ENCODE data around the gene CEL.
"Not testable (repeated sequence)": the region's sequence is repeated elsewhere in the genome, so short reads cannot be mapped to it uniquely, and the experiment has no call there.

Gene CEL

GRCh38 chr9:133049043-133049442, 12.7 kb upstream of the CEL start:
- DNase-seq = no peak

- DNase-seq = no peak
These were observed 11.6 kb upstream of the CEL start for GRCh38 chr9:133050142-133050541.

- DNase-seq = no peak
These were observed 11.0 kb upstream of the CEL start for GRCh38 chr9:133050781-133051180.

- no peak for DNase-seq
These were observed 10.4 kb upstream of the CEL start for GRCh38 chr9:133051281-133051900.

GRCh38 chr9:133051966-133052539, 9.7 kb upstream of the CEL start:
- DNase-seq = no peak

GRCh38 chr9:133054194-133054890, 7.4 kb upstream of the CEL start:
- DNase-seq = no peak

GRCh38 chr9:133054966-133055365, 6.8 kb upstream of the CEL start:
- DNase-seq = no peak

- no peak for DNase-seq
These were observed 5.9 kb upstream of the CEL start for GRCh38 chr9:133055788-133056420.

- DNase-seq = no peak
These were observed 5.2 kb upstream of the CEL start for GRCh38 chr9:133056533-133056932.

- DNase-seq = no peak
These were observed 4.8 kb upstream of the CEL start for GRCh38 chr9:133057006-133057405.

GRCh38 chr9:133057553-133057952, 4.2 kb upstream of the CEL start:
- no peak for DNase-seq

- no peak for DNase-seq
These were observed 3.7 kb upstream of the CEL start for GRCh38 chr9:133058071-133058470.

- DNase-seq = peak; percentile 74
These were observed 3.0 kb upstream of the CEL start for GRCh38 chr9:133058550-133059320.

GRCh38 chr9:133059623-133060022, 2.2 kb upstream of the CEL start:
- DNase-seq = no peak

- peak; percentile 31 for DNase-seq
These were observed 1.4 kb upstream of the CEL start for GRCh38 chr9:133060417-133060841.

GRCh38 chr9:133061019-133061763, 590 bp upstream of the CEL start:
- DNase-seq = not testable (repeated sequence)

GRCh38 chr9:133062569-133062968, 788 bp downstream of the CEL start:
- not testable (repeated sequence) for DNase-seq

- DNase-seq = no peak
These were observed 1.3 kb downstream of the CEL start for GRCh38 chr9:133063159-133063499.

- DNase-seq = no peak
These were observed 1.9 kb downstream of the CEL start for GRCh38 chr9:133063500-133064231.

GRCh38 chr9:133064241-133065069, 2.7 kb downstream of the CEL start:
- DNase-seq = no peak

GRCh38 chr9:133065070-133065388, 3.2 kb downstream of the CEL start:
- DNase-seq = no peak
